Spleen (tissue), 7 donors: ENCODE results near the gene ZBTB42.

Experiments
- CTCF ChIP-seq, 11 experiments: fragments of 200-600 bp in 7 of 11; fragments of 450-650 bp in 4 of 11; sonication (generic) in 4 of 11; IDR thresholded peaks in 8 of 11; conservative IDR thresholded peaks in 3 of 11; 1 replicate in 7 of 11; 2 replicates in 4 of 11; pipeline versions ENCODE4 v1.4.0 to v1.8.0; 2016 to 2021; ENCODE audit warnings: antibody characterized with exemption in 11 of 11, inconsistent platforms in 4 of 11, mild to moderate bottlenecking in 1 of 11
- POLR2A ChIP-seq, 3 donors: fragments of 450-650 bp; IDR thresholded peaks; one replicate each; pipeline ENCODE4 v1.5.1; 2017; ENCODE audit warnings: antibody characterized with exemption in 3 of 3, mild to moderate bottlenecking in 1 of 3
- donor health status: DM: no; HTN: no; CAD: no; lungs with moderate emphysema.
- donor health status: DM: no; HTN: no; CAD: no.
- donor health status: DM: no; HTN: no; CAD: no.

- TF ChIP-seq CTCF (IDR thresholded peaks at IDR 0.05 in 8 of 11, conservative IDR thresholded peaks at IDR 0.05 in 3 of 11) (no peak), POLR2A (IDR thresholded peaks at IDR 0.05) (no peak)
These were observed 8.6 kb upstream of the ZBTB42 start for GRCh38 chr14:104792101-104792884.
